HG02840 (cell line): Measurements from ENCODE around the gene SV2B.

Source experiments
- ATAC-seq: cut with Tn5 transposase; IDR thresholded peaks from one replicate; pipeline ENCODE4 v1.9.1; 2021; ENCODE audit warnings: mild to moderate bottlenecking, moderate library complexity, moderate number of reproducible peaks; ENCODE audit not compliant: unreplicated experiment, low FRiP score

SV2B gene

DNA sequence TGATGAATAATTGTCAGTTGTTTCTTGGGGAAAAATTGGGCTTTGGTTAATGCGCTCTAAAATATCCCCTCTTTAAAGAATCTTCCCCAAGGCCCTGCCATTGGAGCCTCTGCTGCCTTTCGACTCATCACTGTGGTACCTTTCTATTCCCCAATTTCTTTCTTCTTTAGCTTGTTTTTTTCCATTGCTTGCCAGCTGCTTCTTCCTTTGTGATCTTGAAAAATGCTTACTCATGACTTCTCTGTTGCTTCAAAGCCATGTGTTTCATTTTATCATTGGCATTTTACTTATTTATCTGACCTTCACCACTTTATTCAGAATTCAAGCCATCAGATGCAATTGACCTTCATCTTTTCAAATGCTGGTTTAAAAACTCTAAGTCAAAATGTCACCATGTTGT lies 84.4 kb downstream of the SV2B start:
- ATAC-seq: no peak

DNA sequence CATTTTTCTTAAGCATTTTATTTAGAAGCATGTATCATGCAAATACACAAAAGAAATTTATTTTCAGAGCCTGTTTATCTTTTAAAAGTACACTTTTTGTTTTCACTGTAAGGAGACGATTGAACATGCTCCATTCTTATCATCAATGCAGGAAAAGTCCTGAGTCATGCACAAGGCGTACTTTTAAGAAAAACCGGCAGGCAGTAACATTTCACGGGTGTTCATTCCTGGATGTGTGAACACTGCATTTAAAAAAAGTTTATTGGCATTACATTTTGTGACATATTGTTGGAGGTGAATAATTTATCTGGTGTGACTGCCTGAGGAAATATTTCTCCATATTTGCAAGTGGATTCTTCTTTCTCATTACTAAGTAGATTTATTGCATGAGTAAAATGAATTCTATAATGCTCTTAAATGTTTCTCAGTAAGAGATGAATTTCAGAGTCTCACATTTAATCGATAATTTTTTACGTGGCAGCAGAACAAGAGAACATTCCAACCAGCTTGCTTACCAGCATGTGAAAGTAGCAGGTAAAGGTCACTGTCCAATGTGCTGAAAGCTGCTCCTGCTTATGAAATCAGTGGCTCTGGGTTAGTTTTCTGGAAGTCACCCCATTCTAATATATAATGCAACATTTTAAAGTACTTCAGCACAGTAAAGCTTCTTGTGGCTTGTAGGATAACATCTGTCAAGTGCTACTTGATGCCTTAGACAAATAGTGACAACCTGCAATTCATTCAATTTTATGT lies 87.0 kb downstream of the SV2B start:
- no peak for ATAC-seq

DNA sequence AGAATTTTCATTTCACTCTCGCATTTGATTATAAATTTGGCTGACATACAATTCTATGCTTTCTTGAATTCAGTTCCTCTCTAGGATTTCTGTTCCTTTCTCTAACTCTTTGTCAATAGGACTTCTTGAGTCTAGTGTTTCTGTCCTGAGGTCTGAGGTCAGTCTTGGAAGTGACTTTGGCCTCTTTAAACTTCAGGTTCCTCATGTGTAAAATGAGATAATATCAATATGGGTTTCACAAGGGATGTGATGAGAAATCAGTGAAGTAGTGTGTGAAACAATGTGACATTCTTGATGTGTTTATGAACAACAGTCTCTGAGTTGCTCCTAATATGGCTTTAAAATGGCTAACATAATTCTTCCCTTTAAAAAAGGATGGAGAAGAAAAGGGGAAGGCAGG lies 92.2 kb downstream of the SV2B start:
- ATAC-seq: no peak

DNA sequence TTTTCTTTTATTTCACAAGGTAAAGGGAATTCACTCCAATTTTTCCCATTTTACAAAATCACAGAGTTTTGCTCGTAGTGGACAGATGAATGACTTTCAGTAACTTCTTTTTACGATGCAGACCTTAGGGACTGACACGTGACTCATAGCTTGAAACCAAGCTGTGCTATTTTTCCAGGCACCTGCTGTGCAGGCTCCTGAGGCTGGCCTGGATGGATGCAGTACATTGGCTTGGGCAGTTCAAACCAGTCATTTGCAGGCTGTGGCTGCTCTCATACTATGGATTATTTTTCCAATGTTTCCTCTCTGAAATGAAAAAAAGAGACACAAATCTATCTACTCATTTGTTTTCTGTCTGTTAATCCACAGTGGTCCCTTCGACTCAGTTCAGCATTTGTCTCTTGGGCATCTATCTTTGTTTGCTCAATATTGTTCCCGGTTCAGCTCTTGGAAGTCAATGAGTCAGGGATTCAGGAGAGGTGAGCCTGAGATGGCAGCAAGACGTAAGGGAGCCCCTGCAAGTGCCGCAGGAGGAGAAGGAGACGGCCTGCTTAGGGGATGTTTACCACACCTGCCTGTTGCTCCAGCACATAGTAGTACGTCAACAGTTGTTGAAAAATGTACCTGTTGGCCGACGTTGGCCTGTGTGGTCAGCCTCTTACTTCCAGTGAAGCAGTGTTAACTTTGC lies 92.8 kb downstream of the SV2B start:
- no peak for ATAC-seq

DNA sequence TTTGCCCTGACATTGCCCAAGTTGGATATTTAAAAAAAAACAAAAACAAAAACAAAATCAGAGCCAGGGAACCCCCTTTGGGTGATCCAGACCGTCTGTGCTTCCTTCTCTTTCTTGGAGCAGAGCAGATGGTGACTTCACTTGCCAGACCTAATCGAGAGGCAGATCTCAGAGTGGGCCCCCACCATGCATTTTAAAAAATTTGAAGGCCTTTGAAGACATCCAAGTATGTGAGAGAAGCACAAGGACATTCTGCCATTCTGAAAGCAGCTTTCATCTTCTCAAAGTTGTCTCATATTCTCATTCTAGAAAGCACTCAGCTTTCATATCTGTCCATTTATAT lies 93.3 kb downstream of the SV2B start:
- no peak for ATAC-seq

DNA sequence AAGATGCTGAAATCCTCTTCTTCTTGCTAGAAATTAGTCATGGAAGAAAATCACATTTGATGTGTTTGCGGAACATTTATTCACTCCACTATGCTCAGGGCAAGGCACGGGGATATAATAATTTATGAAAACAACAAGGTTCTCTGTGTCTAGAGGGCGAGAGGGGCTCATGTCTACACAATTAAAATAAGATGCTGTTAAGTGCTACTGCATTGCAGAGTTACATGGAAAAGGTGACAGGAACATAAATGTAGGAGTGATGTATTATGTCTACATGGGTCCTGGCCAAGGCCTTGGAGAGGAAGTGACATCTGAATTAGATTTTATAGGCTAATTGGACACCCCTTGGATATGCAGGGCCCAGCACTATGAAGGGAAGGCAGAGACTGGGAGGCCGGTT lies 96.1 kb downstream of the SV2B start:
- ATAC-seq: no peak

DNA sequence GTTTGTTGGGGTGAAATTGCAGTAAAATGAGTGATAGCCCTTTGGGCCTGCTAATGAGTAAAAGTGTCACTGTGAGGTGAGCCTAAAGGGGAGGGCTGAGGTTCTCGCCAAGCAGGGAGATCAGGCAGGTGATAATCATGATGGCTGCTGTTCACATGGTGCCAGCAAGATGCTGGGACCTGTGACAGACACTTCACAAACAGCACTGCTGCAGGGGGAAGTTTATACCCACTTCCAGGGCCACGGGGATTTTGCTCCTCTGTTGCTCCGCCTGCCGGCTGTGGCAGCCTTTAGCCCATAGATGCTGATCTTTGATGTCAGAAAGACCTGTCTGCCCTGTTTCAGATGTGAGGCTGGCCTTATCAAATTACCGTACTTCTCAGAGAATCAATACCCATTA lies 96.7 kb downstream of the SV2B start:
- ATAC-seq: no peak

DNA sequence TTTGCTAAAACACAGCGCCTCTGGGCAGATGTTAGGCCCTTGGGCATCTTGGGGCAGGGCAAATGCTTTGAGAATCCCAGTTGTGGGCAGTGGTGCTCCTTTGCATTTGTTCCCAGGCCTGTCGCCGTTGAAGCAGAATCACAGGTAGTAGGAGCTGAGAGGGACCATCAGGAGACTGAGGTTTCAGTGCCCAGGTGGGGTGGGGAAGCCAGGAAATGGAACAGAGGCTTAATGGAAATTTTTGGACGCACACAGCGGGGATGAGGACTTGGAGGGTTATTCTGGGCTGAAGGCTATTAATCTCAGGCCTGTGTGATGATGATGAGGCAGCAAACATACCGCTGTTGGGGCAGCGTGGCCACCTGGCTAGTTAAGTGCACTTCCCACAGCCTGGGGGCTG lies 99.5 kb downstream of the SV2B start:
- ATAC-seq: no peak

DNA sequence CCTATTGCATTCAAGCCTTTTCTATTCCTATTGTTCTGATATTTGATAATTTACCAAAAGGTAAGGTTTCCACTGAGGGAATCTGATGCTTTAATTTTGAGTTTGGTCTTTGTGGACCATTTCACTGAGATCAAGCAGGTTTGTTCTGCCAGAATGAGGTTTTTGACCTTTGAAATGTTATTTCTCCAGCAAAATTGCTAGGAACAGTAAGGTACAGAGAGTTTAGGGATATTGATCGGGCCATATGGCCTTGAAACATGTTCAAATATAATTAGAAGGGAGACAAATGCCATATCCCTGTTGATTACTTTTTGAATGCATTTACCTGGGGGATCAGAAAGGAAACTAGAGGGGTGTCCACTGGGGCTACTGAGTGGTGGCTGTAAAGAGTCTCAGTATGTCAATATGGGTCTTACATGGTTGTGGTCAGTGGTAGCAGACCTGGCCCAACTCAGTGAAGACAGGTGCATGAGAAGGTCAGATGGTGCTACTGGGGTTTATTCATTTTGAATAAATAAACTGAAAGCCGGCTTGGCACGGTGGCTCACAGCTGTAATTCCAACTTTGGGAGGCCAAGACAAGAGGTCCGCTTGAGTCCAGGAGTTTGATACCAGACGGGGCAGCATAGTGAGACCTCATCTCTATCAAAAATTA lies 100.2 kb downstream of the SV2B start:
- ATAC-seq: no peak

DNA sequence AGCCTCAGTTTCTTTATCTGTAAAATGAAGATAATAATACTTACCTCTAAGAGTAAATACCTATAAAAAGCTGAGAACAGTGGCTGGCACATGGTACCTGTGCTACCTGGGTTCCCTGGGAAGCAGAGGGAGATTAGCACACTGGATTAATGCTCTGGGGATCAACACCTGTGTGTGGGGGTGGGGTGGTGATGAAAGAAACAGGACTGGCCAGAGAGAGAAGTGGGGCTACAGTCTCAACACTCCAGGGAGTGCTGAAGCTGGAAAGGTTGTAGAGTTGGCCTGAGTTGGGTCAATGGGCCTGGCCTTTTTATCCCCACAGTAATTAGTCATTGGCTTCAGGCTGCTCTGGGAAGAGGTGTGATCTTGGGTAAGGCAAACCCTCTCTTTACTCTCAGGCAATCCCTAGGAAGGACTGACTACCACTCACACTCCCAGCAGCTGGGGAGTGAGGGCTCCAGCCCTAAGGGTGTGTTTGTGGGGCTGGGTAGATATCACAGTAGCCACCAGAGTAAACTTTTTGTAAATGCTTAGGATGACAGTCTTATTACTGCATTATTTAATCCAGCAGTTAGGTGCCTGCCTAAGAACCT lies 102.5 kb downstream of the SV2B start:
- ATAC-seq: no peak

DNA sequence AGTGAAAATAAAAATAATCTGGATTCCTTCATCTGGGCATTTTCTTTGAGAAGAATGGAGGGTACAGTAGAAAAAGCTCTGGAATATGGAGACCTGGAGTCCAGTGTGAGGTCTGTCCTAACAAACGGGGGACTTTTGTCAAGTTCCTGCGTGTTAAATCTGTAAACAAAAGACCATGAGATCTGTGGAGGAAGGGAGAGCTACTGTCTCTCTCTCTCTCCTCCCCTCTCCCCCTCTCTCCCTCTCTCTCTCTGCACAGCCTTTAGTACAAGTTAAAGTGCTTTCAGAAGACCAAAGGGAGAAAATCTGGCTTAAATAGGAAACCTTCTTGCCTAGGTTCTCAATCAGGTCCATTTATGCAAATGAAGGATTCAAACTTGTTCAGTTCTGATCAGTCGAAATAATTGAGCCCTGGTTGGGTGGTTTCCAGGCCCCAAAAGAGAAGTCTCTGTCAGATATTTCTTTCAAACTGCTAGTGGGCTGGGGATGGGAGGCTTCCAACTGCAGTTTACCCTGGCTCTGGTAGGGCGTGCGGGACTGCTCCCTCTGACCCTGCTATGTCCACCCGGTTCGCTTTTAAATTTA lies 103.7 kb downstream of the SV2B start:
- no peak for ATAC-seq

DNA sequence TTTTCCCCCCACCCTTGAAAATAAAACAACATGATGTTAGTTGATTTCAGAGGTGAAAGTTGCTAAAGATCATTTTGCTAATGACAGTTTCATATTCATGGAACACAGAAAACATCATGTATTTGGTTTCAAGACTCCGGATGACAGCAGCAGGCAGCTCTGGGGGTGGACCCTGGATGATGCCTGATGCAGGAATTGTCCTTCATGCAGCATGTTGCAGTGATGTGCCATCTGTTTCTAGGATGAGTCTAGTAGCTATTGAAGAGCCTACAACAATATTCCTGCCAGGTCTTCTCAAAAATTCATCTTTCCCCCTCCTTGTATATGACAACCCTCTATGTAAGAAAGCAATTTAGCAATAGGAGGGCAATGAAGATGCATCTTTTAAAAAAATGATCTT lies 108.3 kb downstream of the SV2B start:
- no peak for ATAC-seq

DNA sequence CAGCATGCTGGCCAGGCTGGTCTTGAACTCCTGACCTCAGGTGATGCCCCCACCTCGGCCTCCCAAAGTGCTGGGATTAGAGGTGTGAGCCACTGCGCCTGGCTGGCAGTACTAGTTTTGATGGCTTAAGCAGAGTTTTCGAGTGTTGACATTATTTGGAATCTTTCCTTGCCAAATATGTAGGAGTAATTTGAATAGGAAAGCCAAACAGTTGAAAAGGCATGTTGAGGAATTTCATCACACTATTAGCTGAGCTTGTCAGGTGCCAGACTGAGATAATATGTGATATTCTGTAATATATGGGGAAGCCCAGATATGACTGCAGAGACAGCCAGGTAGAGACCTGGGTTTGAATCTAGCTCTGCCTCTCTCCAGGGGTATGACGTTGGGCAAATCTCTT lies 109.3 kb downstream of the SV2B start:
- ATAC-seq: no peak

DNA sequence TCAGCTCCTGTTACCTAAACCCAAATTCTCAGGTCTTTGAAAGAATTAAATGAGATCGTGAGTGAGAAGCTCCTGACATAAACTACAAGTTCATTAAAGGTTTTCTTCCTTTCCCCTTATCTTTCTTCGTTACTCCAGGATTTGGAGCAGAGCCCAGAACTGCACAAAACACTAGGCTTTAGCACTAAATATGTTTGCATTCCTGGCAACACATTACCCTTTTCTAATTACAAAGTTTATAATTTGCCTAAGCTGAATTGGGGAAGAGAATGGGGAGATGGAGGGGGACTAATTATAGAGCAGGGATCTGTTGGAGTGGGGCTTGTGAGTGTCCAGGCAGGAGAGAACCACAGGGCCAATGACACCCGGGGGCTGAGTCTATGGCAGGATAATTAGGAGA lies 109.7 kb downstream of the SV2B start:
- no peak for ATAC-seq

DNA sequence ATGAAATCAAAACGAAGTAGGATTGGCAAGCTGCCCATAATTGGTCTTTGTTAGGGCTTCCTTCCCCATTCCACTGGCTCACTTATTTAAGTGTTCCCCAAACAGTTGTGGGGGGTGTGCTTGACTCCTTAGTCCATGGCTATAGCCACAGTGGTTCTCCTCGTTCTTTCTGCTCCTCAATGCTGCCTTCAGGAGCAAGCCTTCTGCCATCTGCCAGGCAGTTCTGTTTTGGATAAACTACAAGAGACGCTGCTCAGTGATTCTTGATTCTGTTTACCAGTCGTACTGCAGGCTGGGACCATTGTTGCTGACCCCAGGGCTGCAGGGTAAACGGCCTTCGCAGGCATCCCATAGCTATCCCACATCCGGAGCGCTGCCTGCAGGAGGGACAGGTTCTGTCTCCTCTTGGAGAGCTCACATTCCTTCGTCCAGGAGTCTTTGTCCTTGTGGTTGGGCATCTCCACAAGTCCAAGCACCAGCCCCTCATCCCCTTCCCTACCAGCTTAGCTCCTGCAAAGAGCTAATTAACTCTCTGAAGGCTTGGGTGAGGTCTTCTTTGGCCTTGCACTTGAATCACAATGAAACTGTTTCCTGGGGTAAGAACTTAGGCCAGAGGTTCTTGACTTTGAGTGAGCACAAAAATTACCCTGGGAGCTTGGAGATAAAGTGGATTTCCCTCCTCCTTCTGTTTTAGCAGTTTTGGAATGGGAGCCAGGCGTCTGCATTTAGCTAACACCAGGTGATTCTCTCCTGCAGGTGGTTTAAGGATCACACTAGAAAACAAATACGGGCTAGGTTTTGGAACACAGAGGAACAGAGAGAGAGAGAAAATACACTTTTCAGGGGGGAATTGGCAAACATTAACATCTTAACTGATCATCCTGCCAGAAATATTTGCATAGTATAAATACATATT lies 114.9 kb downstream of the SV2B start:
- no peak for ATAC-seq

DNA sequence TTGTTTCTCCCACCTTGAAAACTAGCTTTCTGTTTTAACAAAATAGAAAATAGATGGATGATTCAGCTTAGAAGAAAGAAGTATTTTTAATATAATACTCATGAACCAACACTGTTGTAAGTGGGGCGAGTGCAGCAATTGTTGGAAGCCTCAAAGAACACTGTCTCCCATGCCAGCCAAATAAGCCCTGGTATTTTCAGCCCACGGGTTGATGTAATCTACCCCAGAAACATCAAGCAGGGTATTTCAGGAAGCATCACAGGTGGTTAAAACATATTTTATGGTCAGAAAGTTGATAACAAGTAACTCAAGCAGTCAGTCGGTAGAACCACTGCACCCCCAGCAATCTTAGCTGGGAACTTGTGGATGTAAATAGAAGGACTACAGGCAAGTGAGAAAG lies 115.9 kb downstream of the SV2B start:
- no peak for ATAC-seq

DNA sequence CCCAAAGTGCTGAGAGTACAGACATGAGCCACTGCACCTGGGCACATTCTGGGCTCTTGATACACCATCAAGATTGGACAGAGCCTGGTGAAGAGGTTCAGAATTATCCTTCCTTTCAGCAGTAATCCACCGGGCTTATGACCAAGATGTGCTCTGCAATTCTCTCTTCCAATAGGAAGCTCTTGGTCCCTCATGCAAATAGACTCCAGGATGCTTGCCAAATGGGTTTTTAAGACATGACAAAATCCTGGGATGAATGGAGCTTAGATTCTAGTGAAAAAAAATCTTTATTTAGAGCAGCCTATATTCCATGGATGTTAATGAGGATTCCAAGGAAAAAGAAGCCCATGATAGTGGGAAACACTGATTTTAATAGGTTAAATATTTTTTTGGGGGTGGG lies 119.1 kb downstream of the SV2B start:
- no peak for ATAC-seq

DNA sequence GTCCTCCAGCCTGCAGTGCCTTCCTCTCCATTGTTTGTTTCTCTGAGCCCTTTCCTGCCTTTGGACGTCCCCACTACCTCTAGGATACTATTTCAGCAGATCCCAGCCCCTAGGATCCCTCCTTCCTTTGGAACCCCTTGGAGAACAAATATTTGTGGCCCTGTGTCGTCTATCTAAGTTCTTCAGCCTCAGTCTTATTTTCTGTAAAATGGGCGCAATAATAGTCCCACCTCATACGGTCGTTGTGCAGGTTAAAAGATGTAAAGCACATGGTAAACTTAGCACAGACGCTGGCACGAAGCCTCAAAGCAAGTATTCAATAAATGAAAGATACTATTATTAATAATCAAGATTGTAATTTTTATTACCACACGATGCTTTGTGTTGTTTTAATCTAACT lies 122.0 kb downstream of the SV2B start:
- ATAC-seq: no peak

DNA sequence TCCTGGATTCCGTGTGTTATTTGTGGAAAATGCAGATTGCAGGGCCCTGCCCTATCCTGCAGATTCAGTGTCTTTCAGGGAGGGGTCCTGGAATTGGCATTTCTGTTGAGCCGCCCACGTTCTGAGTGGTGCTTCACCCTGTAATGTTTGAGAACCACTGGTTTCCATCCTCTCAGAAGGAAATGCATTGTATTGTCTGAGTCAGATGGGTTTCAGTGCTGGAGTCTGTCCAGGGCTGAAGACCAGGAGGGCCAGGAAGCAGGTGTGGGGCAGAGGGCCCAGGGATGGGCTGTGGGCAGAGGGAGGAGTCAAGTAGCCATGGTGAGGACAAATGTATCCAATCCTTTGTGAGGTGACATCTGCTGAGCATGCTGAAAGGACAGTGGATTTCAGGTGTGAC lies 123.8 kb downstream of the SV2B start:
- ATAC-seq: no peak

DNA sequence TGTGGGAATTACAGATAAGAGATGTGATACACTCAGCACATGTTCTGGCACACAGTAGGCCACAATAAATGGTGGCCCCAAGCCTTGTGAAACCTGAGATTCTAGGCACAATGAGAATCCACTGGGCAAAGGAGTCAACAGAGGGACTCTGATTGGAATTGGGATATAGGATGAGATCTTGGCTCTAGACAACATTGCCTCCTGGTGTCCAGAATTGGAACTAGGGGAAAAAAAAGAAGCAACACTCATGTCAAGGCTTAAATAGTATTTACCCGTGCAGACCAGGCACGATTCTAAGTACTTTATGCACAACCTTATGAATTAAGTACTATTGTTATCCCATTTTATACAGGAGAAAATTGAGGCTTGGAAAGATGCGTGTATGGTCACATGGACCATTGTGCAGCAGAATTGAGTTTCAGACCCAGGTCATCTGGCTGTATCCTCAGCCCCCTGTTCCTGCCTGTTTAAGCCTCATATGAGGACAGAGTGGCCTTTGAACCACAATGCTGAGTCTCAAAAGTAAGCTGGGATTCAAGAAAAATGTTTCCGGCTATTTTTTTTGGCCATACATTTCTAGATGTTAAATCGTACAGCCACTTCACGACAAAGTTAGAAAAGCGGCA lies 124.8 kb downstream of the SV2B start:
- ATAC-seq: no peak
